Measurements from ENCODE around the gene MACF1.

- TF ChIP-seq POLR2A (IDR thresholded peaks at IDR 0.05; ENCODE audit: low read length) (no peak), GATA1 (IDR thresholded peaks at IDR 0.05; ENCODE audit: low read depth, low read length) (no peak)
Observed at GRCh38 chr1:39348278-39348677, 143.8 kb downstream of the MACF1 start.
